MM.1S (cell line): Measurements from ENCODE around the gene CILP2.

Experiments
- DNase-seq: peaks from one replicate; pipeline ENCODE4 v3.0.0-alpha.2; 2015
- H2AFZ ChIP-seq: fragments of 300-600 bp; sonication (generic); 2 replicates; pipeline ENCODE4 v1.6.0; 2016; ENCODE audit warnings: antibody characterized with exemption, low read length
- H3F3A ChIP-seq: fragments of 300-600 bp; sonication (generic); 2 replicates; pipeline ENCODE4 v1.6.1; 2016; ENCODE audit warnings: mild to moderate bottlenecking, antibody characterized with exemption, low read length, moderate library complexity, mixed read lengths; ENCODE audit not compliant: insufficient read depth
- H3K27ac ChIP-seq: fragments of 300-600 bp; sonication (generic); 2 replicates; pipeline ENCODE4 v1.5.1; 2016; ENCODE audit warnings: mild to moderate bottlenecking, low read length
- H3K27me3 ChIP-seq: fragments of 300-600 bp; sonication (generic); replicated peaks from 2 replicates; pipeline ENCODE4 v1.6.0; 2016; ENCODE audit warnings: low read length; ENCODE audit not compliant: insufficient read depth
- H3K36me3 ChIP-seq: fragments of 300-600 bp; sonication (generic); replicated peaks from 2 replicates; pipeline ENCODE4 v1.6.1; 2016; ENCODE audit warnings: mild to moderate bottlenecking, low read length, mixed read lengths; ENCODE audit not compliant: insufficient read depth
- H3K4me1 ChIP-seq: fragments of 300-600 bp; sonication (generic); 2 replicates; pipeline ENCODE4 v1.6.1; 2016; ENCODE audit warnings: low read length, mixed read lengths
- H3K4me2 ChIP-seq: fragments of 300-600 bp; sonication (generic); 2 replicates; pipeline ENCODE4 v1.6.0; 2016; ENCODE audit warnings: low read depth, low read length
- H3K4me3 ChIP-seq: fragments of 300-600 bp; sonication (generic); 2 replicates; pipeline ENCODE4 v1.5.1; 2016; ENCODE audit warnings: low read length, mixed read lengths
- H3K79me2 ChIP-seq: fragments of 300-600 bp; sonication (generic); 2 replicates; pipeline ENCODE4 v1.6.1; 2016; ENCODE audit warnings: mixed run types, low read length, mixed read lengths
- H3K9ac ChIP-seq: fragments of 300-600 bp; sonication (generic); 2 replicates; pipeline ENCODE4 v1.6.1; 2016; ENCODE audit warnings: low read length, mixed read lengths
- H3K9me2 ChIP-seq: fragments of 300-600 bp; sonication (generic); replicated peaks from 2 replicates; pipeline ENCODE4 v1.6.1; 2016; ENCODE audit warnings: mild to moderate bottlenecking, low read length, mixed read lengths; ENCODE audit not compliant: insufficient read depth
- H3K9me3 ChIP-seq: fragments of 300-600 bp; sonication (generic); replicated peaks from 2 replicates; pipeline ENCODE4 v1.6.1; 2016; ENCODE audit warnings: mild to moderate bottlenecking, low read length, mixed read lengths; ENCODE audit not compliant: insufficient read depth
- H4K20me1 ChIP-seq: fragments of 300-600 bp; sonication (generic); 2 replicates; pipeline ENCODE4 v1.6.1; 2016; ENCODE audit warnings: mild to moderate bottlenecking, low read length, moderate library complexity, mixed read lengths; ENCODE audit not compliant: insufficient read depth
- EZH2 ChIP-seq: fragments of 300-600 bp; sonication (generic); optimal IDR thresholded peaks from 2 replicates; pipeline ENCODE3; 2017; ENCODE audit warnings: low read depth, mild to moderate bottlenecking, antibody characterized with exemption, low read length, mixed read lengths
- EZH2phosphoT487 ChIP-seq: fragments of 300-600 bp; sonication (generic); IDR thresholded peaks from 2 replicates; pipeline ENCODE4 v1.6.1; 2018; ENCODE audit warnings: antibody characterized with exemption, low read length
- TF ChIP-seq, protein P1 (sequence below): fragments of 300-600 bp; sonication (generic); IDR thresholded peaks from 2 replicates; pipeline ENCODE4 v1.5.1; 2016; ENCODE audit warnings: antibody characterized with exemption, low read length, mixed read lengths

CILP2 gene

DNA sequence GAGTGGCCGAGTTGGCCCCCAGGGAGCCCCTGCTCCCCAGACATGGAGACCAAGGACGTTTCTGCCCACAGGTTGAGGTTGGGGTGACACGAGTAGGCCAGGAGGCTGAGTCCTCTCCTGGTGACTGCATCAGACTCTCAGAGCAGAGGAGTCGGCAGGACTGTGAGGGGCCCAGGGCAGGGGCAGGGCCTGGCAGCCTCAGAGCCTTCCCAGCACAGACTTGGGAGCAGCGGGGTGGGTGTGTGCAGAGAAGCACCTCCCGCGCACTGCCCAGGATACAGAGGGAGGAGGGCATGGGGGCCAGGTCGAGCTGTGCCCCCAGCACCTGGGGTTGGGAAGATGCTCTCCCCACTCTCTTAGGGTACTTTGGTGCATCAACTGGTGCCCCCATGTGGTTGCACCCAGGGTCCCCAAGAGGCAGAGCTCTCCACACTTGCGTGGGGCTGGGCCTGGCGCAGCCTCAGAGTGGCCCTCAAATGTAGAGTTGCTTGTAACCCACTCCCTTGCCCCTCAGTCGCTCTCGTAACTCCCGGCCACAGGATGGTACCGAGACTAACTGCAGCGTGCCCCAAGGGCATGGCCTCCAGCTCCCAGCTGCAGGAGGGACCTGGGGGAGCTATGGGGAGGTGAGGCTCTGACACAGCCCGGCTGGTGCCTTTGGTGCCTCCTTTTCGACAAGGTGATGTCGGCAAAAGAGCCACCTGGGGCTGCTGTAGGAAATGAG is 38.6 kb upstream of the CILP2 start:
- Histone ChIP-seq H3K27me3 (no peaks in the 10 kb centered on the region), H3K4me3 (no peak overlapping the region), H2AFZ (no peak overlapping the region), H3K4me1 (no peaks in the 10 kb centered on the region), H3K4me2 (no peak overlapping the region), H3K9me2 (no peaks in the 10 kb centered on the region), H3K27ac (no peak overlapping the region), H3K36me3 (no peaks in the 10 kb centered on the region), H3K79me2 (peaks cover 5% of the 10 kb centered on the region; the same call in 1 of the 2 replicates), H3K9ac (no peak overlapping the region), H3K9me3 (no peaks in the 10 kb centered on the region), H4K20me1 (no peaks in the 10 kb centered on the region), H3F3A (no peaks in the 10 kb centered on the region)
- TF ChIP-seq, protein P1, sequence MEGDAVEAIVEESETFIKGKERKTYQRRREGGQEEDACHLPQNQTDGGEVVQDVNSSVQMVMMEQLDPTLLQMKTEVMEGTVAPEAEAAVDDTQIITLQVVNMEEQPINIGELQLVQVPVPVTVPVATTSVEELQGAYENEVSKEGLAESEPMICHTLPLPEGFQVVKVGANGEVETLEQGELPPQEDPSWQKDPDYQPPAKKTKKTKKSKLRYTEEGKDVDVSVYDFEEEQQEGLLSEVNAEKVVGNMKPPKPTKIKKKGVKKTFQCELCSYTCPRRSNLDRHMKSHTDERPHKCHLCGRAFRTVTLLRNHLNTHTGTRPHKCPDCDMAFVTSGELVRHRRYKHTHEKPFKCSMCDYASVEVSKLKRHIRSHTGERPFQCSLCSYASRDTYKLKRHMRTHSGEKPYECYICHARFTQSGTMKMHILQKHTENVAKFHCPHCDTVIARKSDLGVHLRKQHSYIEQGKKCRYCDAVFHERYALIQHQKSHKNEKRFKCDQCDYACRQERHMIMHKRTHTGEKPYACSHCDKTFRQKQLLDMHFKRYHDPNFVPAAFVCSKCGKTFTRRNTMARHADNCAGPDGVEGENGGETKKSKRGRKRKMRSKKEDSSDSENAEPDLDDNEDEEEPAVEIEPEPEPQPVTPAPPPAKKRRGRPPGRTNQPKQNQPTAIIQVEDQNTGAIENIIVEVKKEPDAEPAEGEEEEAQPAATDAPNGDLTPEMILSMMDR = no peak
- no peak for TF ChIP-seq EZH2phosphoT487
- TF ChIP-seq EZH2 = no peak
- DNase-seq = no peak

DNA sequence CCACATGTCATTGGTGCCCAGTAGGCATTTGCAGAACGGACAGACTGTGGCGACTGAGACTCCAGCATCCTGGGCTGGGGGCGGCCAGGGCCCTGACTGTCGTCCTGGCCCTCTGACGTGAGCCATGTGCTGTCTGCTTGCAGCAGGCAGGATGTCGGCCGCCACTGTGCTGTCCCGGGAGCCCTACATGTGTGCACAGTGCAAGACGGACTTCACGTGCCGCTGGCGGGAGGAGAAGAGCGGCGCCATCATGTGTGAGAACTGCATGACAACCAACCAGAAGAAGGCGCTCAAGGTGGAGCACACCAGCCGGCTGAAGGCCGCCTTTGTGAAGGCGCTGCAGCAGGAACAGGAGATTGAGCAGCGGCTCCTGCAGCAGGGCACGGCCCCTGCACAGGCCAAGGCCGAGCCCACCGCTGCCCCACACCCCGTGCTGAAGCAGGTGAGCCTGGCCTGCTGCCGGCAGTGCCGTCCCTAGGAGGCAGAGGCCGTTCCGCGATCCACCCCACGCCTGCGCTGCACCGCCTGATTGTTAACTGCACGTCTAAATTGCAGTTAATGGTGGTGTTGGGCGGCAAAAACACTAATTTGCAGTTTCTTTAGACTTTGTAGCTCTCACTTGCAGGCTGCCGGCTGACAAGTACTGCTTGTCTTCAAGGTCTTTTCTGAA is 37.0 kb upstream of the CILP2 start:
- Histone ChIP-seq H3K9me3 (no peaks in the 10 kb centered on the region), H3K4me3 (no peak overlapping the region), H3K9me2 (no peaks in the 10 kb centered on the region), H3K36me3 (no peaks in the 10 kb centered on the region), H3K27me3 (no peaks in the 10 kb centered on the region), H3K9ac (no peak overlapping the region), H3F3A (no peaks in the 10 kb centered on the region), H3K4me2 (no peak overlapping the region), H3K4me1 (no peaks in the 10 kb centered on the region), H3K79me2 (0 out of 2 replicates have a peak, but pooled peaks cover 2% of the 10 kb centered on the region), H4K20me1 (no peaks in the 10 kb centered on the region), H3K27ac (no peak overlapping the region), H2AFZ (no peak overlapping the region)
- no peak for DNase-seq
- TF ChIP-seq EZH2phosphoT487 = no peak

DNA sequence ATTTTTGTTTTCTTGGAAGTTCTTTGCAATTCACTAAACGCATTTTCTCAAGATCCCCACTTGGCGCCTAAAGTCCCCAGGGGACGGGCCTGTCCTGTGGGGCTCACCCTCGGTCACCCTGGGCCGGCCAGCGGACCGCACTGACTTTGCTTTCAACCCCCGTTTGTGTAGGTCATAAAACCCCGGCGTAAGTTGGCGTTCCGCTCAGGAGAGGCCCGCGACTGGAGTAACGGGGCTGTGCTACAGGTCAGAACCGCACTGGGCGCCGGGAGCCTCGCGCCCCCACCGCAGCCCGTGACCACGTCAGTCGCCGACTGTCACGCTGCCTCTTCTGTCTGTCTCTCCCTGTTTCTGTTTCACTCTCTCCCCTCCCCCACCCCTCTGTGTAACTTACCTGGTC is 36.3 kb upstream of the CILP2 start:
- H3K9me3 ChIP-seq = no peaks in the 10 kb centered on the region
- H3K36me3 ChIP-seq = no peaks in the 10 kb centered on the region
- H3K4me3 ChIP-seq = no peak overlapping the region
- no peaks in the 10 kb centered on the region for H4K20me1 ChIP-seq
- H3K27me3 ChIP-seq = no peaks in the 10 kb centered on the region
- no peak overlapping the region for H3K27ac ChIP-seq
- no peaks in the 10 kb centered on the region for H3K79me2 ChIP-seq
- H3K4me2 ChIP-seq = no peak overlapping the region
- no peaks in the 10 kb centered on the region for H3K9me2 ChIP-seq
- no peak overlapping the region for H3K9ac ChIP-seq
- TF ChIP-seq, protein P1 = no peak
- TF ChIP-seq EZH2phosphoT487 (no peak), EZH2 (no peak)
- no peak for DNase-seq
- no peaks in the 10 kb centered on the region for H3F3A ChIP-seq
- no peaks in the 10 kb centered on the region for H3K4me1 ChIP-seq
- H2AFZ ChIP-seq = no peak overlapping the region

DNA sequence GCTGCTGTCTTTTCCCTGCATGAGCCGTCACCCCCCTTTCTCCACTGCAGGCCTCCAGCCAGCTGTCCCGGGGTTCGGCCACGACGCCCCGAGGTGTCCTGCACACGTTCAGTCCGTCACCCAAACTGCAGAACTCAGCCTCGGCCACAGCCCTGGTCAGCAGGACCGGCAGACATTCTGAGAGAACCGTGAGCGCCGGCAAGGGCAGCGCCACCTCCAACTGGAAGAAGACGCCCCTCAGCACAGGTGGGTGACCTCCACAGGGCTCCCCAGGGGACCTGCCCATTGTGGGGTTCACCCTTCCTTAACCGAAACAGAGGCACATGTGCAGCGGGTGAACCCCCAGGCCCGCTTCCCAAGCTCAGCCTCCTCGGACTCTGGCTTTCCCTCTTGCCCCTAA is 35.8 kb upstream of the CILP2 start:
- Histone ChIP-seq H3K4me2 (no peak overlapping the region), H3K9ac (no peak overlapping the region), H3K27me3 (no peaks in the 10 kb centered on the region), H3K4me3 (no peak overlapping the region), H3K27ac (no peak overlapping the region), H3K9me3 (no peaks in the 10 kb centered on the region), H3K4me1 (no peaks in the 10 kb centered on the region), H3F3A (no peaks in the 10 kb centered on the region), H3K9me2 (no peaks in the 10 kb centered on the region), H3K79me2 (no peaks in the 10 kb centered on the region), H4K20me1 (no peaks in the 10 kb centered on the region), H2AFZ (no peak overlapping the region), H3K36me3 (no peaks in the 10 kb centered on the region)
- TF ChIP-seq, protein P1 = no peak
- no peak for TF ChIP-seq EZH2phosphoT487
- no peak for TF ChIP-seq EZH2
- no peak for DNase-seq
